Fibroblast of gingiva (primary cell): ENCODE data around the gene CLEC2L.

ENCODE experiments used
- DNase-seq: peaks from one replicate; pipeline ENCODE4 v3.0.0-alpha.2; 2011; ENCODE audit warnings: low read depth

CLEC2L gene

DNA sequence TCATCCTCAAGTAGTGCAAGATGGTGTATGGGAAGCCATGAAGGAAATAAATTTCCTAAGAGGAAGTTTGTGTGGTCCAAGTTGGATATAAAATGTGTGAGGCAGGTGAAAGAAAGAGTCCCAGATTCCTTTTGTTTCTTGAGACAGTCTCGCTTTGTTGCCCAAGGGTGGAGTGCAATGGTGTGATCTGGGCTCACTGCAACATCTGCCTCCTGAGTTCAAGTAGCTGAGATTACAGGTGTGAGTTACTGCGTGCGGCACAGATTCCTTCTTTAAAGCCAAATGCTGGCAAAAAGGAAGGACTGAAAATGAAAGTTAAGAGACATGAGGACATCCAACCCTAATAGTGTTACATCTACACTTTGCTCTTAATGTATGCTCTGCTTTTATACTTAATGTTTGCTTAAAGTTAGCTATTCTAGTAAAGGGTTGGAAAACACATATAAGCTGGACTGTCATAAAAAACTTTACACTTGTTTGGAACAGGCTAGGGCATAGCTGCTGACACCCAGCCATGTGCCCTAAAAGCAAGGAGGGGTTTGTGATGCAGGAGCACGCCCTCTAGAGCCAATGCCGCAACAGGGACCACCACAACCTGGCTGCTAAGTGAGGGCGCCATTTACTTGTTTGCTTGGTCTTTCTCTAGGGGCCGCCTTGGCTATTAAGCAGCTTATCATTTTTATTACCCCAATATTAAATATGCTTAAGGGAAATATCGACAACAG is 34.5 kb downstream of the CLEC2L start:
- no peak for DNase-seq

- DNase-seq: no peak
Measured at GRCh38 chr7:139559364-139560105, 36.0 kb downstream of the CLEC2L start.

GRCh38 chr7:139560199-139560598 is 36.7 kb downstream of the CLEC2L start:
- no peak for DNase-seq

GRCh38 chr7:139560678-139561077 is 37.2 kb downstream of the CLEC2L start:
- no peak for DNase-seq

DNA sequence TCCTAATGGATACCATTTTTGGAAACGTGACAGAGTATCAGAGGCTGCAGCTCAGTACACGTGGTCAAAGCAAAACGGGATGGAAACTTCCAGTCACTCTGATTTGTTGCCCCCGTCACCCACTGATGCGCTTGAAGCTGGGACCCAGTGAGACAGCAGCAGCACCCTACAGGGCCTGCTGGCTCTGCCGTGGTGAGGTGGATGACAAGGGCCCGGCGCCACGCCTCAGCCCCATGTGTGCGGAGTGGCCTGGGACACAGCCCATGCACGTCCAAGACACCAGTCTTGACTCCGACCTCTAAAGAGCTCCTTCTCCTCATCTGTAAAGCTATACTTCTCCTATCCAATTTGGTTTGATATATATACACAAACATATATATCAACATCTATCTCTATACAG is 39.0 kb downstream of the CLEC2L start:
- DNase-seq: no peak

- DNase-seq: no peak
Measured at GRCh38 chr7:139562961-139563565, 39.6 kb downstream of the CLEC2L start.

- DNase-seq: no peak
Measured at GRCh38 chr7:139563856-139564255, 40.4 kb downstream of the CLEC2L start.

- DNase-seq: no peak
Measured at GRCh38 chr7:139566075-139566474, 42.6 kb downstream of the CLEC2L start.

DNA sequence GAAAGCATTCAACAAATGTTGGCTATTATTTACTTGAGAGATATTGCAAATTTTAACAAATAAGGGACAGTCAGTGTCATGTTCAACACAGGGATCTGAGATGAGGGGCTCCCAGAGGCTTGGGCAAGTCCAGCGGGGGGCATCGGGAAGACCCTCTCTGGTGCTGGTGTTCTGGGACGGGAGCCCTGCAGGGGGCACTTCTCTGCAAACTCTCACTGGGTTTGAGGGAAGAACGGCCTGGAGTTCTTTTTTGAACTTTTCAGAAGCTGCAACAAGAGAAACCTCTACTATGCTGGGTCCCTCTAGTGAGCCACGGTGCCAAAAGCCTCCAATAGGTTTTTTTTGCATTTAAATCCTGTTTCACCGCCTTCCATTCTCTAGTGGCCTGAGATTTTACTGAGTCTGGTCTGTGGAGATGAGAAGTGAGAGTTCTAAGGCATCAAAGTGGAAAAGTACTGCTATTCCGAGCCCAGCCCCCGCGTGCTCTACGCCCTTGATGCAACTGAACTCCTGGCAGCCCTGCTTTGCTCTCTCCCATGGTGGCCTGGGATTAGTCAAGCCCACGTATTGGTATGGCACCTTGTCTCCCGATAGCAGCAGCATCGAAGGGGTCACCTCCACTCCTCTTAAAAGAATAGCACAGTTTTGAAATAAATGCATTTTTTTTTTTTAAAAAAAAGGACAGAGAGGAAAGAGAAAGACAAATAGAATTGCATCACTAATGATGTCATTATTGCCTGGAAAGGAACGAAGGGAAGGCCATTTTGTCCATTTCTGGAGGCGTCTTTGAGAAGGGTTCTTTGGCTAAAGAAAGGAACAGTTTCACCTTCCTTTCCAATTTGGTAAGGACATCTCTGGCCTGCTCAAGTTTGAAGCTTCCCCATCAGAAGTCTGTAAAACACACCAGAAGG is 43.5 kb downstream of the CLEC2L start:
- no peak for DNase-seq

GRCh38 chr7:139567647-139568345 is 44.3 kb downstream of the CLEC2L start:
- DNase-seq: no peak

GRCh38 chr7:139568346-139568675 is 44.8 kb downstream of the CLEC2L start:
- DNase-seq: no peak

DNA sequence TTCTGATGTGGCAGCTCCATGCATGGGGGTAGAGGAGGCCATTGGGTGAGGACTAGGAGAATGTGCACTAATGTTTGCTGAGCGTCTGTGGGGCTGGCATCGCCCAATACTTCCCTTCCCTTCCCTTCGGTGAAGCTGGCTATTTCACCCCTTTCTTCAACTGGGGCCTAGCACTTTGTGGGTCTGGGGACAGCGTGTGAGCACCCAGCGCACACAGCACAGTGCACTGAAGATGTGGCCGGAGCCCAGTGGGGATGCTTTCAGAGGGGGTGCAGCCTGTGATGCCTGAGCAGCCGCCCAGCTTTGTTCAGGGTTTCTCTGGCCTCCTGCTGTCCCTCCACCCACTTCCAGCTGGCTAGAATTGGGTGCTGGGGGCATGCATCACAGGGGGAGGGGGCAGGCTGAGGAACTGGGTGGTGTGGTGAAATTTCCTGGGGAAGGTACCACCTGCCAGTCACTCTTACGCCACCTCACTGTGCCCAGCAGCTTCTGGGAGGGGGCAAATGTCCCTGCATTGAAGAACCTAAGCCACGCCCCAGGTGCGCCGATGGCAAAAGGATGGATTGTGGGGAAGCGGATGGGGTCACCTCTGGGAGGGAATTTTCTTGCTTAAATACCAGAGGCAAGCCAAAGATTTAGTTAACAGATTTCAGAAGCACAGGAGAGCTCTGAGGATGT is 45.5 kb downstream of the CLEC2L start:
- DNase-seq: no peak

DNA sequence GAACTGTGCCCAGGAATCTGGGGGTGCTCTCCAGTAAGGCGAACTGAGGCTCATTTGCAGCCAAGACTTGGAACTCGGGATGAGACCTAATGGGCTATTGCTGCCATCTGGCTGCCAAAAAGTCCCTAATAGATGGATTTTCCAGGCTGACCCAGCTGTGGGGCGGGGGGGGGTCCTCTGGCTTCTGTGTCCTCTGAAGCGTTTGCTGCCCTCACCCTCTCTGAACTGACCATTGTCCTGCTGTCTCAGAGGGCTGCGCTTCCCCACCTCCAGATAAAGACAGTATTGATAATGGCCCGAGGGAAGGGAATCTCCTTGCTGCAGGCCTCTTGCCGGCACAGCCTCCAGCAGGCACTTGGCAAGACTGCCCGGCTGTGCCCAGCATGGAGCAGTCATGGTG is 46.6 kb downstream of the CLEC2L start:
- DNase-seq: no peak

- no peak for DNase-seq
Measured at GRCh38 chr7:139570626-139571025, 47.1 kb downstream of the CLEC2L start.

DNA sequence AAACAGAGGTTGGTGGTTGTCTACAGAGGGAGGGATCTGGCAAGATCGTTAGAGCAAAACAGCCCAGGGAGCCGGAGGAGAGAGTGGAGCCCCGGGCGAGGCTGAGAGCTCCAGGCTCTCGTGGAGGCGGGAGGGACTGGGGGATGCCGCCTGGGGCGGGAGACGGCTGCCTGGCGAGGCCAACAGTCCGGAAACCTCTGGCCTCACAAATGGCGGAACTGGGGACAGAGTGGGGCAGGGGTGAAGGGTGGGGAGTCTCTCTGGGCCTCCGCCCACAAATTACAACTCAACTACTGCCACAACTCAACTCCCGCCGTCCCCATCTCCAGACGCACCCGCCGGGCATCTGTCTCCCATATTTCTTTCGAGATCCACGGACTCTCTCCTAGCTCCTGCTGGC is 47.7 kb downstream of the CLEC2L start:
- DNase-seq: no peak

- DNase-seq: no peak
Measured at GRCh38 chr7:139571651-139572050, 48.2 kb downstream of the CLEC2L start.

GRCh38 chr7:139572071-139572470 is 48.6 kb downstream of the CLEC2L start:
- DNase-seq: no peak

DNA sequence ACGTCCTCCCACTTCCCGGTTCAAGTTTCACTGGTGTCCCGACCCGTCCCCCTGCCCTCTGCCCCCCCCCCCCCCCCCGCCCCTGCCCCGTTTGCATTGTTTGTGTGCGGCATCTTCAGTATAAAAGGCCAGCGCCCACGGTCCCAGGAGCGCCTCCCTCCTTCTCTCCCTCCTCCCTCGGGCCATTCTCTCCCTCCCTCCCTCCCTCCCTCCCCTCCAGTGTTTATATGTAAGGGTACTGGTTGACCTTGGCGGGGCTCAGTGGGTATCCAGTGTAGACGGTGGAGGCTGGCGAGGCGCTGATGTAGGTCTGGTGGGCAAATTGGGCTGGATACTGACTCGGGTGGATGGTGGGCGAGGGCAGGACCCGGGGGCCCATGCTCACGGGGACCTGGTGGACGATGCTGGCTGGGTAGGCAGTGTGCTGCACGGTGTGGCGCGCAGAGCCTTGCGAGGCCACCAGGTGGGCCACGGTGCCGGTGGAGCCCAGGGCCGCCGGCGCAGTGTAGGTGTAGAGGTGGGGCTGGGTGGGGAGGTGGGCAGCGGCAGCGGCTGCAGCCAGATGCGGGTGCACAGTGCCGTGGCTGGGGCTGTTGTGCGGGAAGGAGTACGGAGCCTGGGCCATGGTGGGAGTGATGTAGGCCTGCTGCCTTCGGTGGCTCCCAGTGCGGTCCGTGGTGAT is 49.4 kb downstream of the CLEC2L start:
- DNase-seq: no peak

GRCh38 chr7:139573871-139574270 is 50.4 kb downstream of the CLEC2L start:
- DNase-seq: no peak

DNA sequence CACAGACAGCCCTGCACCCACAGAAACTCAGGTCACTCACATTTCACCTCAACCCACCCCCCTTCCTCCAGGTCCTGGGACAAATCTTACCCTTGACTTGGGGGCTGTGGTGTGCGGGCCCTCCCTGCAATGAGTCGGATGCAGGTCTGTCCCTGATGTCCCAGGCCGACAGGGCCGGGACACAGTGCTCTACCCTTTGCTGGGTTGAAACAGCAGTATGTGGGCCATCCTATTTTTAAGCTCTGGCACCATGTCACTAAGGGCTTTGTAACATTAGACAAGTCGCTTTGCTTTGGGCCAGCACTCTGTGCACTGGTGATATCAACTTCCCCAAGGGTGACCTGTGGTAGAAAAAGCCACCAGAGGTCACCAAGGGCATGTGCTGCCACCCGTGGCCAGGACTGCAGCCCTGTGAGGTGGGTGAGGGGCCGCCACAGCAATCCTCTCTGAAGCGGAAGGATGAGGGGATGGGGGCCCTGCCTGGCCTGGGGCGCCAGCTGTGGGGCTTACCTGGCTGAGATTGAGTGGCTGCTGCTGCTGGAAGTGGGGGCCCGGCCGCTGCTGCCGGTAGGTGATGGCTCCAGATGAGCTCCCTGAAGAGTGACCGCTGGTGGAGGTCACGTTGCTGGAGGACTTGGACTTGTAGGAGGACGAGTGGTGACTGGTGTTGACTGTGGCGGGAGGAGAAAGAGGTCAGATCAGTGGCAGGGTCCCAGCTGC is 51.3 kb downstream of the CLEC2L start:
- DNase-seq: no peak
